Skeletal muscle cell (primary cell): ENCODE data around the gene CENPU.
"Not testable (repeated sequence)": the region's sequence is repeated elsewhere in the genome, so short reads cannot be mapped to it uniquely, and the experiment has no call there.

Experiments used
- DNase-seq: peaks from one replicate; pipeline ENCODE4 v3.0.0-alpha.2; 2010; ENCODE audit warnings: low read depth
- H3K4me3 ChIP-seq: 2 replicates; pipeline ENCODE4 v1.5.1; 2011; ENCODE audit warnings: low read depth, mild to moderate bottlenecking, control low read depth, low read length, moderate library complexity

Gene CENPU

GRCh38 chr4:184755278-184755677 is 21.4 kb upstream of the CENPU start:
- no peak for DNase-seq

GRCh38 chr4:184752496-184753275 is 18.8 kb upstream of the CENPU start:
- no peak for DNase-seq
- H3K4me3 ChIP-seq, result no peak overlapping the region

More at GRCh38 chr4:184755278-184755677, 21.4 kb upstream of the CENPU start:
- H3K4me3 ChIP-seq, result no peak overlapping the region

- H3K4me3 ChIP-seq, result no peak overlapping the region
- no peak for DNase-seq
Observed at GRCh38 chr4:184751585-184751956, 17.7 kb upstream of the CENPU start.

DNA sequence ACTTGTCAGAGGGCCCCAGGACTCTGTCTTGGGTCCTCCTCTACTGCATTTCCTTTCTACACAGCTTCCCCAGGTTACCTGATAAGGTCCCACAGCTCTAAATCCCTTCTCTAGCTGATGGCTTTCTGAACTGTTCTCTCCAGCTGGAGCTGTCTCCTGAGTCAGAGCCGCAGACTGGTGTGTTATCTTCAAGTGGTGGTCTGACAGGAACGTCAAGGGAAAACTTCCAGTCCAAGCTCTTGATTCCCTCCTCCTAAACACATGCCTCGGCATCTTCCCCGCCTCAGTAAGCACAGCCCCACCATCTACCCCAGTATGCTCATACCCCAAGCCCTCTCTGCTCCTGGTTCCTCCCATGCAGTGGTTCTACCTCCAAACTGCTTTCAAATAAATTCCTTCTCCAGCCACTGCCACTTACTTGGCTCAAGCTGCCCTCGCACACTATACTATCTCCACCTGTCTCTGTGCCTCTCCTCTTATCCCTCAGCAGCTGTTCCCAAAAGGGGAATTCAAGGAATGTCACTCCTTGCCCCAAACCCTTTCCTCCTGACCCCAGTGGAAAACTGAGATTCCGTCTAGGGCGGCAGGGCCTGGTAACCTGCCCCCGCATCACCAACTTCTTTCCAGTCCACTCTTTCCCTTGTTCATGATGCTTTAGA is 17.2 kb upstream of the CENPU start:
- no peak for DNase-seq
- no peak overlapping the region for H3K4me3 ChIP-seq

DNA sequence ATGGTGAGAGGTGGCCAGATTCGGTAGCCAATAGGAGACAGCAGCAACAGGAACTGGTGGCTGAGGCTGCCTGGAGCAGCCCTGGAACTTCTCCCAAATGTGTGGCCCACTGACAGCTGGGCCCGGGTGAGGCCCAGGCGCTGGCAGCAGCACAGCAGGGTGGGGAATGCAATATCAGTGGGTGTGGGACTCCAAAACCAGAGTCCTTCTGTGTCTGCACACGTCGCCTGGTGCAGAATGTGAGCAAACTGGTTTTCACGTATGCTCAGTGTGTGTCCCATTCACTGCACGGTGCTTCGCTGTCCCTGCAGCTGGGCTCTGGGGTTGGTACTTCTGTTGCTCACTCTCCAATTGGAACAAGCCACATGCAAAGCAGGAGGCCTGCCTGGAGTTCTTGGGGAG is 14.4 kb upstream of the CENPU start:
- no peak for DNase-seq
- no peak overlapping the region for H3K4me3 ChIP-seq

DNA sequence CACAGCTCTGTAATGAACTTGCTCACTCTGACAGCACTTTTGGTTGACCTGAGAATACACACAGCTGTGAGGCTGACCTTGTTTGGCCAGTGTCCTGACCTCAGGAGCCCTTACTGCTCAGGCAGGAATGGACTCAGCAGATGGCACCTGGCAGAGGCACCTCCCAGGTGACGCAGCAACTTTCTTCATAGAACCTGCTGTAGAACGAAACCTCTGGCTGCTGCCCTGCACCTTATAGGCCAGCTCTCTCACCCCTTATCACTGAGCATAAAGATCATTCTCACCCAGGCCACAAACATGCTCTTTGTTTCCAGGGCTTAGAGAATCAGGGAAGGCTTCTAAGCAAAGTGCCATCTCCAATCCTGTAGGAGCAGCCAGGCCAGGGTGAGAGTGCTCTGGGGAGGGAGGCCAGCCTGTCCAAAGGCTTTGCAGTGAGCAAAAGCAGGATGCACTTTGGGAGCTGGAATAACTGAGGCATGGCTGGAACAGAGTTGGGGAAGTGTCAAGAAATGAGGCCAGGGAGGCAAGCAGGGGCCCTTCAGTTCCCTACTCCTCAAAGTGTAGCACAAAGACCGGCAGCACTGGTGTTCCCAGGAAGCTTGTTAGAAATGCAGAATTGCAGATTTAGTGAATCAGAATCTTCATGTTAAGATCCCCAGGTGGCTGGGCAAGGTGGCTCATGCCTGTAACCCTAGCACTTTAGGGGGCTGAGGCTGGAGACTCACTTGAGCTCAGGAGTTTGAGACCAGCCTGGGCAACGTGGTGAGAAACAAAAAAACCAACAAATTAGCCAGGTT is 13.3 kb upstream of the CENPU start:
- no peak overlapping the region for H3K4me3 ChIP-seq
- DNase-seq, result no peak

GRCh38 chr4:184745831-184746795 is 12.2 kb upstream of the CENPU start:
- peak; percentile 85 for DNase-seq
- no peak overlapping the region for H3K4me3 ChIP-seq

DNA sequence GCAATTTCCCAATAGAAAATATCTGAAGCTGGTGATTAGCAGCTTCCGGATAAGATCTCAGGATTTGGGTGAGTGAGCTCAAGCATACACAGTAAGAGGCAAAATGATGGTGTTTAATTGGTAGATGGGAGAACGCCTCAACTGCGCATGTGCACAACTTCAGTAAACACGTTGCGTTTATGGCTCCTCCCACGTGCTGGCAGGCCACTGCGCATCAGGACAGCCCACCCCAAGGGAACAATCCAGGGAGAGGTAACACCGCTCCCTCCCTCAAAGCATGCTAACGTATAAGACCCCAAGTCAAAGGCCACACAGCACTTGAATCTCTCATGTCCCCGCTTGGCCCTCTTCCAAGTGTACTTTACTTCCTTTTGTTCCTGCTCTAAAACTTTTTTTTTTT is 10.3 kb upstream of the CENPU start:
- no peak overlapping the region for H3K4me3 ChIP-seq
- no peak for DNase-seq

DNA sequence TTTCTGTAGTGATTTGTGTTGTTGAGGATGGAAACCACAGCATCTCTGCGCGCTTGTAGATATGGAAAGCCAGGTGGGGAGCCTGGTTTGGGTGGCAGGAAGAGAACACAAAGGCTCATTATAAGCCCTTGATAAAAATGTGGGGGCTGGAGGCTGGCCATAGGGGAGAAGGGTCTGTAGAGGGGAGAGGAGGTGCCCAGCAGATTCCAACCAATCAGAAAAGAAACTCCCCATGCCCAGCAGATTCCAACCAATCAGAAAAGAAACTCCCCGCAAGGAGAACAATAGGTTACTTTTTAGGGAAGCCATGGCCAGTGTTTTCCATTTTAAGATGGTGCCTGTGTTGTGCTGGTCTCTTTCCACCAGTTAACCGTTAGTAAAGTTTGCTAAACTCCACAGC is 9.8 kb upstream of the CENPU start:
- H3K4me3 ChIP-seq, result no peak overlapping the region
- no peak for DNase-seq

GRCh38 chr4:184741651-184742050 is 7.8 kb upstream of the CENPU start:
- DNase-seq, H3K4me3 ChIP-seq: not testable (repeated sequence)

DNA sequence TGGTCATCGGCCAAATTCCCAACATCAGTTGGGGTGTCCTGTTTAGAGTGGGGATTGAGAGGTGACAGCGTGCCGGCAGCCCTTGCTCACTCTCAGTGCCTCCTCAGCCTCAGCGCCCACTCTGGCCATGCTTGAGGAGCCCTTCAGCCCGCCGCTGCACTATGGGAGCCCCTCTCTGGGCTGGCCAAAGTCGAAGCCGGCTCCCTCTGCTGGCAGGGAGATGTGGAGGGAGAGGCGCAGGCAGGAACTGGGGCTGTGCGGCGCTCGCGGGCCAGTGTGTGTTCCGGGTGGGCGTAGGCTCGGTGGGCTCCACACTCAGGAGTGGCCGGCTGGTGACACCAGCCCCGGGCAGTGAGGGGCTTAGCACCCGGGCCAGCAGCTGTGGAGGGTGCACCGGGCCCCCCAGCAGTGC is 7.1 kb upstream of the CENPU start:
- DNase-seq, result no peak
- H3K4me3 ChIP-seq, result no peak overlapping the region

GRCh38 chr4:184739575-184739974 is 5.7 kb upstream of the CENPU start:
- not testable (repeated sequence) for DNase-seq, H3K4me3 ChIP-seq

GRCh38 chr4:184734758-184735157 is 862 bp upstream of the CENPU start:
- no peak for DNase-seq
- H3K4me3 ChIP-seq, result peak overlapping the region; percentile 55

- DNase-seq, result no peak
- H3K4me3 ChIP-seq, result no peak overlapping the region
Observed at GRCh38 chr4:184732126-184732525, 1.8 kb downstream of the CENPU start.

DNA sequence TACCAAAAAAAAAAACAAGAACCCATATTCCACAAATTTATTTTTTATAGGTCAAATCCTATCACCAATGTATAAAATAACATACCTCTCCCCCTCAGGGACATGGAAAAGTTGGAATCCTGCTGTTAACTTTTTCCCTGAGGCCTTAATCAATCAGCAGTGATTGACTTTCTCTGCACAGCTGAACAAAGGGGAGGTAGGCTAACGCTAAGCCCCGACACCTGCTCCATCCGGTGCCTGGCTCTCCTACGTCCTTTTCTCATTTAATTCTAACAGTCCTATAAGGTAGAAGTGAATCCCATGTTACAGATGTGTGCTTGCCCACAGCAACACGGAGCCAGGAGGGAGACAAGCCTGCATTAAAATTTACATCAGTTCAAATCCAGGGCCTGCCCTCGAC is 2.8 kb downstream of the CENPU start:
- DNase-seq, result no peak

GRCh38 chr4:184729946-184730345 is 4.0 kb downstream of the CENPU start:
- DNase-seq, result no peak
- no peak overlapping the region for H3K4me3 ChIP-seq

More for the DNA sequence above, 2.8 kb downstream of the CENPU start:
- H3K4me3 ChIP-seq, result no peak overlapping the region

DNA sequence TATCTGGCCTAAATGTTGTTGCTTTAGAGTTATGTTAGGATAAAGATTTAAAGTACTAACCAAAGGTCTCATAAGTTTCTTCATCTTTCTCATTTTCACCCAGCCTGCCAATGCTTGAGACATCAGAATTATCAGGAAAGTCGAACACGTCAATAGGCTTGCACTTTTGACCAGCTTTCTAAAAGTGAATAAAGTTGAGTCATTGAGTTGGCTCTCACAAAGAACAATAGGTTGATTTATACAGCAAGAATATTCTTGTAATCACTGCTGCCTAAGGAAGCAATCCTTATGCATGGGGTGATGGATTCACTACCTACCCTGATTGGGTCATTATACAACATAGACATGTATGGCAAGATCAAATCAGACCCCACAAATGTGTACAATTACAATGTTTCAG is 5.0 kb downstream of the CENPU start:
- DNase-seq, result no peak
- no peak overlapping the region for H3K4me3 ChIP-seq

DNA sequence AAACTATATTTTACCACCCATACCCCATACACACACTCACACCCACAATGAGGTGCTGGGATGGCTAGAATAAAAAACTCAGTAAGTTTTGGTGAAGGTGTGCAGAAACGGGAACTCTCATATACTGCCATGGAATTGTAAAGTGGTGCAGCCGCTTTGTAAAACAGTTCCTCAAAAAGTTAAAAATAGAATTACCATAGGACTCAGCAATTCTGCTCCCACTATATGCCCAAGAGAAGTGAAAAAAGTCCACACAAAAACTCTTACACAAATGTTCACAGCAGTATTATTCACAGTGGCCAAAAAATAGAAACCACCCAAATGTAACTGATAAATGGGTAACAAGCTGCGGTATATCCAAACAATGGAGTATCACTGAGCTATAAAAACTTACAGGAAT is 6.5 kb downstream of the CENPU start:
- H3K4me3 ChIP-seq, result no peak overlapping the region
- DNase-seq, result no peak

DNA sequence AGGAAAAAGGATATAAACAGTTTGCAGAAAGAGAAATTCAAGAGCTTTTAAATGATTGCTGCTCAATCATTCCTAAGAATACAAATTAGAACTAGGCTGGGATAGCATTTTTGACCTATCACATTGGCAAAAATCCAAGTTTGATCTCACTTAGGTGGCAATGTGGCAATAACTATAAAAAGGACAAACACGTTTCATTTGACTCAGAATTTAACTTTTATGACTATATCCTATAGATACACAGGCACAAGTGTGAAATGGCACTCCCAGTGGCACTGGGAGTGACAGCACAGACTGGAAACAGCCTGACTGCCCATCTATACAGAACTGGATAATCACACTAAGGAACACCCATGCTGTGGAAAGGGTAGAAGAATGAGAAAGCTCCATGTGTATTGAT is 11.1 kb downstream of the CENPU start:
- no peak overlapping the region for H3K4me3 ChIP-seq
- no peak for DNase-seq
